Loucy (cell line): ENCODE measurements around the gene RAB3D.

Source experiments
- EZH2phosphoT487 ChIP-seq: fragments of 200-600 bp; IDR thresholded peaks from 2 replicates; pipeline ENCODE4 v1.6.1; 2018; ENCODE audit warnings: antibody characterized with exemption, mild to moderate bottlenecking, moderate library complexity, borderline replicate concordance
- TF ChIP-seq, protein P1 (sequence below): fragments of 200-600 bp; sonication (generic); conservative IDR thresholded peaks from 2 replicates; pipeline ENCODE4 v1.5.1; 2014; ENCODE audit warnings: mild to moderate bottlenecking, antibody characterized with exemption, low read length

DNA sequence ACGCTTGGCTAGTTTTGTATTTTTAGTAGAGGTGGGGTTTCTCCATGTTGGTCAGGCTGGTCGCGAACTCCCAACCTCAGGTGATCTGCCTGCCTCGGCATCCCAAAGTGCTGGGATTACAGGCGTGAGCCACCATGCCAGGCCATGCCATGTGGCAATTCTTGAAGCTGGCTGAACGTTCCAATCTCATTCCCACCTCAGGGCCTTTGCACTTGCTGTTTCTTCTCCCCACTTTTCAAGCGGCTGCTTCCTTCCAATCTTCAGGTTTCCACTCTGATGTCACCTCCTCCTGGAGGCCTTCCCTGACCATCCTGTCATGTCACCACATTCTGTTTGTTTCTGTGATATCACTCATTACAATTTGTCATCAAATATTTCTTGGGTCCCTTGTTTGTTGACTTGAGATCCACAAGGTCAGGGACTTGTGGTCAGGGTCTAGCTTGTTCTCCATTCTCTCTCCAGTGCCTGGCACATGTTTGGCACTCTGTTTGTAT, 40.4 kb upstream of the RAB3D start:
- TF ChIP-seq, protein P1, sequence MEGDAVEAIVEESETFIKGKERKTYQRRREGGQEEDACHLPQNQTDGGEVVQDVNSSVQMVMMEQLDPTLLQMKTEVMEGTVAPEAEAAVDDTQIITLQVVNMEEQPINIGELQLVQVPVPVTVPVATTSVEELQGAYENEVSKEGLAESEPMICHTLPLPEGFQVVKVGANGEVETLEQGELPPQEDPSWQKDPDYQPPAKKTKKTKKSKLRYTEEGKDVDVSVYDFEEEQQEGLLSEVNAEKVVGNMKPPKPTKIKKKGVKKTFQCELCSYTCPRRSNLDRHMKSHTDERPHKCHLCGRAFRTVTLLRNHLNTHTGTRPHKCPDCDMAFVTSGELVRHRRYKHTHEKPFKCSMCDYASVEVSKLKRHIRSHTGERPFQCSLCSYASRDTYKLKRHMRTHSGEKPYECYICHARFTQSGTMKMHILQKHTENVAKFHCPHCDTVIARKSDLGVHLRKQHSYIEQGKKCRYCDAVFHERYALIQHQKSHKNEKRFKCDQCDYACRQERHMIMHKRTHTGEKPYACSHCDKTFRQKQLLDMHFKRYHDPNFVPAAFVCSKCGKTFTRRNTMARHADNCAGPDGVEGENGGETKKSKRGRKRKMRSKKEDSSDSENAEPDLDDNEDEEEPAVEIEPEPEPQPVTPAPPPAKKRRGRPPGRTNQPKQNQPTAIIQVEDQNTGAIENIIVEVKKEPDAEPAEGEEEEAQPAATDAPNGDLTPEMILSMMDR = no peak
- no peak for TF ChIP-seq EZH2phosphoT487
